ENCODE data around the gene DTNB. TPM values are rescaled to one million over a fixed set of nuclear protein-coding genes. Genes with fewer than 3 reads are reported as not detected.

DTNB gene
- total RNA-seq, 1 donor from 2014 or later = 17.9 TPM

- no peak for DNase-seq (ENCODE audit: extremely low spot score in 2 of 2)
- intact Hi-C loops (cut with DNase I) = no loop called here
- no peaks in the 10 kb centered on the region for H3K4me1 ChIP-seq
- no peaks in the 10 kb centered on the region for H3K36me3 ChIP-seq
- TF ChIP-seq POLR2A (IDR thresholded peaks at IDR 0.05) (no peak), CTCF (IDR thresholded peaks at IDR 0.05) (no peak), POLR2AphosphoS5 (IDR thresholded peaks at IDR 0.05; ENCODE audit: insufficient read depth in 1 of 2, low read depth in 1 of 2) (no peak)
- H3K27me3 ChIP-seq = no peaks in the 10 kb centered on the region
- H3K27ac ChIP-seq = no peak overlapping the region
- no peak overlapping the region for H3K4me3 ChIP-seq
- no peaks in the 10 kb centered on the region for H3K9me3 ChIP-seq
Observed at GRCh38 chr2:25447018-25447417, 226.4 kb downstream of the DTNB start.

- no peak for DNase-seq (ENCODE audit: extremely low spot score in 2 of 2)
- Histone ChIP-seq H3K27me3 (no peaks in the 10 kb centered on the region), H3K36me3 (no peaks in the 10 kb centered on the region), H3K4me1 (peaks cover 1% of the 10 kb centered on the region), H3K9me3 (no peaks in the 10 kb centered on the region), H3K27ac (no peak overlapping the region), H3K4me3 (no peak overlapping the region)
- intact Hi-C loops (cut with DNase I) = no loop called here
- no peak for TF ChIP-seq POLR2AphosphoS5 (IDR thresholded peaks at IDR 0.05; ENCODE audit: insufficient read depth in 1 of 2, low read depth in 1 of 2)
Observed at GRCh38 chr2:25446122-25446521, 227.3 kb downstream of the DTNB start.

GRCh38 chr2:25445464-25445863 lies 227.9 kb downstream of the DTNB start:
- H3K4me3 ChIP-seq = no peak overlapping the region
- no peaks in the 10 kb centered on the region for H3K36me3 ChIP-seq
- TF ChIP-seq CTCF (IDR thresholded peaks at IDR 0.05) (no peak), POLR2AphosphoS5 (IDR thresholded peaks at IDR 0.05; ENCODE audit: insufficient read depth in 1 of 2, low read depth in 1 of 2) (no peak), POLR2A (IDR thresholded peaks at IDR 0.05) (no peak)
- H3K9me3 ChIP-seq = no peaks in the 10 kb centered on the region
- intact Hi-C loops (cut with DNase I) = no loop called here
- peaks cover 4% of the 10 kb centered on the region for H3K4me1 ChIP-seq
- H3K27me3 ChIP-seq = no peaks in the 10 kb centered on the region
- H3K27ac ChIP-seq = no peak overlapping the region
- DNase-seq (ENCODE audit: extremely low spot score in 2 of 2) = no peak

GRCh38 chr2:25444608-25445270 lies 228.6 kb downstream of the DTNB start:
- Histone ChIP-seq H3K27ac (no peak overlapping the region), H3K27me3 (no peaks in the 10 kb centered on the region), H3K36me3 (no peaks in the 10 kb centered on the region), H3K9me3 (no peaks in the 10 kb centered on the region), H3K4me3 (no peak overlapping the region), H3K4me1 (peaks cover 4% of the 10 kb centered on the region)
- TF ChIP-seq CTCF (IDR thresholded peaks at IDR 0.05) (no peak), POLR2A (IDR thresholded peaks at IDR 0.05) (no peak), POLR2AphosphoS5 (IDR thresholded peaks at IDR 0.05; ENCODE audit: insufficient read depth in 1 of 2, low read depth in 1 of 2) (no peak)
- intact Hi-C loops (cut with DNase I) = no loop called here
- no peak for DNase-seq (ENCODE audit: extremely low spot score in 2 of 2)

- intact Hi-C loops (cut with DNase I) = no loop called here
- no peak for TF ChIP-seq POLR2A (IDR thresholded peaks at IDR 0.05)
- TF ChIP-seq CTCF (IDR thresholded peaks at IDR 0.05) = no peak
- TF ChIP-seq POLR2AphosphoS5 (IDR thresholded peaks at IDR 0.05; ENCODE audit: insufficient read depth in 1 of 2, low read depth in 1 of 2) = no peak
- no peak for DNase-seq (ENCODE audit: extremely low spot score in 2 of 2)
Observed at GRCh38 chr2:25443766-25444165, 229.6 kb downstream of the DTNB start.

More at GRCh38 chr2:25443766-25444165, 229.6 kb downstream of the DTNB start:
- Histone ChIP-seq H3K4me1 (peaks cover 4% of the 10 kb centered on the region), H3K4me3 (no peak overlapping the region), H3K9me3 (no peaks in the 10 kb centered on the region), H3K36me3 (no peaks in the 10 kb centered on the region), H3K27me3 (no peaks in the 10 kb centered on the region), H3K27ac (no peak overlapping the region)

All from vagina (tissue), 2 donors.